Astrocyte (in vitro differentiated cells and primary cell): ENCODE measurements around the gene GIT2. TPM values are rescaled to one million over a fixed set of nuclear protein-coding genes. Genes with fewer than 3 reads are reported as not detected.
"Not testable (repeated sequence)": the region's sequence is repeated elsewhere in the genome, so short reads cannot be mapped to it uniquely, and the experiment has no call there.

Source experiments
- DNase-seq: peaks from one replicate; pipeline ENCODE4 v3.0.0-alpha.2; 2010; ENCODE audit warnings: low read depth
- FAIRE-seq: peaks from 2 replicates; lab custom pipeline; 2011; peaks lifted over from hg19 to GRCh38; lab: Jason Lieb, UNC
- H2AFZ ChIP-seq: 2 replicates; pipeline ENCODE4 v1.6.0; 2012; ENCODE audit warnings: low read depth, low read length, inconsistent platforms
- H3K27ac ChIP-seq: 2 replicates; pipeline ENCODE4 v1.5.1; 2011; ENCODE audit warnings: low read depth, low read length, inconsistent platforms
- H3K27me3 ChIP-seq: 2 replicates; pipeline ENCODE4 v1.6.0; 2011; ENCODE audit warnings: low read length, inconsistent platforms; ENCODE audit not compliant: insufficient read depth
- H3K36me3 ChIP-seq: 2 replicates; pipeline ENCODE4 v1.5.1; 2011; ENCODE audit warnings: low read length, inconsistent platforms; ENCODE audit not compliant: insufficient read depth
- H3K4me1 ChIP-seq: 2 replicates; pipeline ENCODE4 v1.5.1; 2011; ENCODE audit warnings: low read length, inconsistent platforms; ENCODE audit not compliant: insufficient read depth
- H3K4me2 ChIP-seq: 2 replicates; pipeline ENCODE4 v1.6.0; 2012; ENCODE audit warnings: low read length, inconsistent platforms
- H3K4me3 ChIP-seq: 2 replicates; pipeline ENCODE4 v1.5.1; 2011; ENCODE audit warnings: low read depth, mild to moderate bottlenecking, low read length, inconsistent platforms; ENCODE audit not compliant: insufficient read depth
- H3K79me2 ChIP-seq: 2 replicates; pipeline ENCODE4 v1.6.0; 2012; ENCODE audit warnings: mild to moderate bottlenecking, low read length, inconsistent platforms; ENCODE audit not compliant: insufficient read depth
- H3K9ac ChIP-seq: 2 replicates; pipeline ENCODE4 v1.6.0; 2012; ENCODE audit warnings: mild to moderate bottlenecking, low read length, inconsistent platforms
- H3K9me3 ChIP-seq: 2 replicates; pipeline ENCODE4 v1.5.1; 2012; ENCODE audit warnings: low read depth, mild to moderate bottlenecking, low read length, inconsistent platforms; ENCODE audit not compliant: insufficient read depth
- H4K20me1 ChIP-seq: 2 replicates; pipeline ENCODE4 v1.6.0; 2012; ENCODE audit warnings: low read length, inconsistent platforms; ENCODE audit not compliant: insufficient read depth
- H3K27ac Mint-ChIP-seq: one replicate; pipeline ENCODE4 v1.8.0; 2021; ENCODE audit warnings: mild to moderate bottlenecking, mixed read lengths; ENCODE audit not compliant: unreplicated experiment
- H3K27me3 Mint-ChIP-seq: one replicate; pipeline ENCODE4 v1.8.0; 2021; ENCODE audit warnings: low read depth, mixed read lengths; ENCODE audit not compliant: unreplicated experiment
- H3K36me3 Mint-ChIP-seq: one replicate; pipeline ENCODE4 v1.8.0; 2021; ENCODE audit warnings: low read depth, mixed read lengths; ENCODE audit not compliant: unreplicated experiment
- H3K4me1 Mint-ChIP-seq: one replicate; pipeline ENCODE4 v1.8.0; 2021; ENCODE audit warnings: low read depth, mixed read lengths; ENCODE audit not compliant: unreplicated experiment
- H3K4me3 Mint-ChIP-seq: one replicate; pipeline ENCODE4 v1.8.0; 2021; ENCODE audit warnings: mild to moderate bottlenecking, moderate library complexity, mixed read lengths; ENCODE audit not compliant: unreplicated experiment
- H3K9me3 Mint-ChIP-seq: one replicate; pipeline ENCODE4 v1.8.0; 2021; ENCODE audit warnings: mild to moderate bottlenecking, mixed read lengths; ENCODE audit not compliant: unreplicated experiment
- EZH2 ChIP-seq: IDR thresholded peaks from 2 replicates; pipeline ENCODE4 v1.6.1; 2012; ENCODE audit warnings: mild to moderate bottlenecking, low read length, inconsistent platforms; ENCODE audit not compliant: insufficient read depth
- total RNA-seq: library from RNA; stranded (reverse); gene quantifications from 2 replicates; pipeline ENCODE4 v1.2.1, GENCODE V29; 2021
- TF ChIP-seq, protein P1 (sequence below): IDR thresholded peaks from 2 replicates; pipeline ENCODE4 v1.5.1; 2011; ENCODE audit warnings: low read depth, mild to moderate bottlenecking, inconsistent platforms, low read length, moderate library complexity; ENCODE audit not compliant: insufficient read depth

The GIT2 gene
- total RNA-seq, 1 donor from 2014 or later, result 33.4 TPM

GRCh38 chr12:110012137-110012536, 16.0 kb upstream of the GIT2 start:
- FAIRE-seq, result no peak
- H3K27me3 ChIP-seq, result no peaks in the 10 kb centered on the region
- H3K36me3 ChIP-seq, result peaks cover 18% of the 10 kb centered on the region
- H3K27ac ChIP-seq, result no peak overlapping the region
- DNase-seq, result no peak
- H3K79me2 ChIP-seq, result peaks cover 66% of the 10 kb centered on the region
- no peaks in the 10 kb centered on the region for H3K27me3 Mint-ChIP-seq
- no peaks in the 10 kb centered on the region for H3K4me1 Mint-ChIP-seq
- H3K27ac Mint-ChIP-seq, result peak overlapping the region; percentile 26
- H3K9me3 ChIP-seq, result no peaks in the 10 kb centered on the region
- H3K4me2 ChIP-seq, result no peak overlapping the region
- peaks cover 5% of the 10 kb centered on the region for H3K36me3 Mint-ChIP-seq
- peaks cover 28% of the 10 kb centered on the region for H4K20me1 ChIP-seq
- H3K4me1 ChIP-seq, result no peaks in the 10 kb centered on the region
- no peaks in the 10 kb centered on the region for H3K9me3 Mint-ChIP-seq
- H2AFZ ChIP-seq, result no peak overlapping the region
- H3K9ac ChIP-seq, result no peak overlapping the region
- no peak overlapping the region for H3K4me3 Mint-ChIP-seq
- H3K4me3 ChIP-seq, result no peak overlapping the region
- TF ChIP-seq, protein P1, sequence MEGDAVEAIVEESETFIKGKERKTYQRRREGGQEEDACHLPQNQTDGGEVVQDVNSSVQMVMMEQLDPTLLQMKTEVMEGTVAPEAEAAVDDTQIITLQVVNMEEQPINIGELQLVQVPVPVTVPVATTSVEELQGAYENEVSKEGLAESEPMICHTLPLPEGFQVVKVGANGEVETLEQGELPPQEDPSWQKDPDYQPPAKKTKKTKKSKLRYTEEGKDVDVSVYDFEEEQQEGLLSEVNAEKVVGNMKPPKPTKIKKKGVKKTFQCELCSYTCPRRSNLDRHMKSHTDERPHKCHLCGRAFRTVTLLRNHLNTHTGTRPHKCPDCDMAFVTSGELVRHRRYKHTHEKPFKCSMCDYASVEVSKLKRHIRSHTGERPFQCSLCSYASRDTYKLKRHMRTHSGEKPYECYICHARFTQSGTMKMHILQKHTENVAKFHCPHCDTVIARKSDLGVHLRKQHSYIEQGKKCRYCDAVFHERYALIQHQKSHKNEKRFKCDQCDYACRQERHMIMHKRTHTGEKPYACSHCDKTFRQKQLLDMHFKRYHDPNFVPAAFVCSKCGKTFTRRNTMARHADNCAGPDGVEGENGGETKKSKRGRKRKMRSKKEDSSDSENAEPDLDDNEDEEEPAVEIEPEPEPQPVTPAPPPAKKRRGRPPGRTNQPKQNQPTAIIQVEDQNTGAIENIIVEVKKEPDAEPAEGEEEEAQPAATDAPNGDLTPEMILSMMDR, result no peak
- no peak for TF ChIP-seq EZH2

GRCh38 chr12:110010853-110011723, 14.9 kb upstream of the GIT2 start:
- Histone ChIP-seq H3K36me3 (peaks cover 18% of the 10 kb centered on the region), H2AFZ (no peak overlapping the region), H3K27ac (no peak overlapping the region), H3K27me3 (no peaks in the 10 kb centered on the region), H3K4me1 (no peaks in the 10 kb centered on the region), H3K4me2 (no peak overlapping the region), H3K4me3 (no peak overlapping the region), H3K9ac (no peak overlapping the region), H3K79me2 (peaks cover 75% of the 10 kb centered on the region), H3K9me3 (no peaks in the 10 kb centered on the region), H4K20me1 (peaks cover 32% of the 10 kb centered on the region)
- H3K27ac Mint-ChIP-seq, result no peak overlapping the region
- H3K4me1 Mint-ChIP-seq, result no peaks in the 10 kb centered on the region
- H3K36me3 Mint-ChIP-seq, result peaks cover 5% of the 10 kb centered on the region
- no peaks in the 10 kb centered on the region for H3K27me3 Mint-ChIP-seq
- no peaks in the 10 kb centered on the region for H3K9me3 Mint-ChIP-seq
- H3K4me3 Mint-ChIP-seq, result no peak overlapping the region
- TF ChIP-seq, protein P1, result no peak
- TF ChIP-seq EZH2, result no peak
- FAIRE-seq (no peak), DNase-seq (no peak)

GRCh38 chr12:110008681-110009398, 12.7 kb upstream of the GIT2 start:
- peaks cover 15% of the 10 kb centered on the region for H3K36me3 ChIP-seq
- H4K20me1 ChIP-seq, result peaks cover 38% of the 10 kb centered on the region
- H3K9me3 ChIP-seq, H3K27ac Mint-ChIP-seq, H2AFZ ChIP-seq, H3K27ac ChIP-seq, DNase-seq, H3K4me1 Mint-ChIP-seq, H3K36me3 Mint-ChIP-seq, H3K4me3 ChIP-seq, H3K4me3 Mint-ChIP-seq, H3K27me3 ChIP-seq, FAIRE-seq, H3K9me3 Mint-ChIP-seq, H3K4me1 ChIP-seq, H3K9ac ChIP-seq, H3K4me2 ChIP-seq, H3K27me3 Mint-ChIP-seq: not testable (repeated sequence)
- H3K79me2 ChIP-seq, result peaks cover 90% of the 10 kb centered on the region
